NT2/D1 (cell line): ENCODE measurements around the gene FAM186B.

Experiments
- DNase-seq: peaks from one replicate; pipeline ENCODE4 v3.0.0-alpha.2; 2011; ENCODE audit warnings: low read depth, low spot score
- H3K27me3 ChIP-seq: 2 replicates; pipeline ENCODE4 v1.6.0; 2011; ENCODE audit warnings: mild to moderate bottlenecking; ENCODE audit not compliant: insufficient read length, insufficient read depth
- H3K36me3 ChIP-seq: 2 replicates; pipeline ENCODE4 v1.6.1; 2011; ENCODE audit warnings: mild to moderate bottlenecking, low read length, mixed read lengths; ENCODE audit not compliant: insufficient read depth, insufficient read length
- H3K4me1 ChIP-seq: 2 replicates; pipeline ENCODE4 v1.5.1; 2011; ENCODE audit not compliant: insufficient read depth, insufficient read length
- H3K4me3 ChIP-seq: 2 replicates; pipeline ENCODE4 v1.5.1; 2011; ENCODE audit warnings: low read depth; ENCODE audit not compliant: insufficient read length
- H3K9ac ChIP-seq: 2 replicates; pipeline ENCODE4 v1.6.0; 2011; ENCODE audit warnings: low read depth; ENCODE audit not compliant: insufficient read length
- H3K9me3 ChIP-seq: 2 replicates; pipeline ENCODE4 v1.5.1; 2011; ENCODE audit warnings: mild to moderate bottlenecking, low read length; ENCODE audit not compliant: insufficient read depth
- SUZ12 ChIP-seq: IDR thresholded peaks from 2 replicates; pipeline ENCODE4 v1.6.1; 2011; ENCODE audit not compliant: insufficient read length, insufficient read depth; ENCODE audit errors: extremely low read depth
- YY1 ChIP-seq: IDR thresholded peaks from 2 replicates; pipeline ENCODE4 v1.6.1; 2011; ENCODE audit not compliant: insufficient read length, insufficient read depth
- ZNF274 ChIP-seq: IDR thresholded peaks from 2 replicates; pipeline ENCODE4 v1.6.1; 2011; ENCODE audit warnings: mild to moderate bottlenecking, low read depth, low read length

Gene FAM186B

GRCh38 chr12:49643135-49643534 lies 37.7 kb upstream of the FAM186B start:
- H3K4me1 ChIP-seq, result peaks cover 9% of the 10 kb centered on the region
- TF ChIP-seq YY1 (no peak), SUZ12 (no peak), ZNF274 (no peak)
- no peak overlapping the region for H3K4me3 ChIP-seq
- no peaks in the 10 kb centered on the region for H3K9me3 ChIP-seq
- no peaks in the 10 kb centered on the region for H3K27me3 ChIP-seq
- DNase-seq, result no peak
- peaks cover 66% of the 10 kb centered on the region for H3K36me3 ChIP-seq
- H3K9ac ChIP-seq, result no peak overlapping the region

- Histone ChIP-seq H3K9ac (no peak overlapping the region), H3K36me3 (peaks cover 59% of the 10 kb centered on the region), H3K9me3 (no peaks in the 10 kb centered on the region), H3K4me3 (no peak overlapping the region), H3K4me1 (peaks cover 8% of the 10 kb centered on the region), H3K27me3 (no peaks in the 10 kb centered on the region)
- TF ChIP-seq ZNF274, result no peak
- TF ChIP-seq SUZ12, result no peak
- no peak for TF ChIP-seq YY1
- DNase-seq, result no peak
These were observed 36.9 kb upstream of the FAM186B start for GRCh38 chr12:49642370-49642802.

GRCh38 chr12:49641748-49642369 lies 36.4 kb upstream of the FAM186B start:
- H3K36me3 ChIP-seq, result peaks cover 57% of the 10 kb centered on the region
- no peak overlapping the region for H3K9ac ChIP-seq
- H3K9me3 ChIP-seq, result no peaks in the 10 kb centered on the region
- no peaks in the 10 kb centered on the region for H3K27me3 ChIP-seq
- no peak for DNase-seq
- TF ChIP-seq ZNF274 (no peak), YY1 (no peak), SUZ12 (no peak)
- H3K4me3 ChIP-seq, result no peak overlapping the region
- peaks cover 5% of the 10 kb centered on the region for H3K4me1 ChIP-seq

GRCh38 chr12:49636979-49637755 lies 31.7 kb upstream of the FAM186B start:
- Histone ChIP-seq H3K36me3 (peaks cover 15% of the 10 kb centered on the region), H3K27me3 (no peaks in the 10 kb centered on the region), H3K4me1 (peaks cover 2% of the 10 kb centered on the region), H3K9me3 (no peaks in the 10 kb centered on the region), H3K4me3 (no peak overlapping the region), H3K9ac (peak overlapping the region; percentile 33)
- peak; percentile 55 for DNase-seq
- no peak for TF ChIP-seq YY1
- no peak for TF ChIP-seq ZNF274
- no peak for TF ChIP-seq SUZ12

- H3K9ac ChIP-seq, result no peak overlapping the region
- H3K27me3 ChIP-seq, result no peaks in the 10 kb centered on the region
- no peak overlapping the region for H3K4me3 ChIP-seq
- no peaks in the 10 kb centered on the region for H3K4me1 ChIP-seq
- DNase-seq, result no peak
- TF ChIP-seq YY1, result no peak
- TF ChIP-seq SUZ12, result no peak
- no peaks in the 10 kb centered on the region for H3K9me3 ChIP-seq
- H3K36me3 ChIP-seq, result peaks cover 13% of the 10 kb centered on the region
These were observed 31.1 kb upstream of the FAM186B start for GRCh38 chr12:49636574-49636973.

- Histone ChIP-seq H3K9me3 (no peaks in the 10 kb centered on the region), H3K4me3 (no peak overlapping the region), H3K36me3 (peaks cover 12% of the 10 kb centered on the region), H3K27me3 (no peaks in the 10 kb centered on the region), H3K9ac (no peak overlapping the region), H3K4me1 (no peaks in the 10 kb centered on the region)
- no peak for DNase-seq
- no peak for TF ChIP-seq SUZ12
- no peak for TF ChIP-seq YY1
- no peak for TF ChIP-seq ZNF274
These were observed 30.2 kb upstream of the FAM186B start for GRCh38 chr12:49635656-49636055.

GRCh38 chr12:49635036-49635435 lies 29.6 kb upstream of the FAM186B start:
- Histone ChIP-seq H3K9ac (no peak overlapping the region), H3K27me3 (no peaks in the 10 kb centered on the region), H3K4me1 (no peaks in the 10 kb centered on the region), H3K36me3 (peaks cover 12% of the 10 kb centered on the region), H3K4me3 (no peak overlapping the region), H3K9me3 (no peaks in the 10 kb centered on the region)
- no peak for DNase-seq
- TF ChIP-seq ZNF274, result no peak
- no peak for TF ChIP-seq SUZ12
- TF ChIP-seq YY1, result no peak
